ENCODE measurements around the gene TACC3.
"Not testable (repeated sequence)": the region's sequence is repeated elsewhere in the genome, so short reads cannot be mapped to it uniquely, and the experiment has no call there.

TACC3 gene

GRCh38 chr4:1721003-1721665, at the start of gene TACC3, which contains the start of gene TMEM129:
Gene TACC3, plus strand, starts transcription at chr4:1721521. Its CDS starts 1,901 bp downstream, at chr4:1723422.
Gene TMEM129, minus strand, starts transcription at chr4:1721323. Its CDS starts 486 bp downstream, at chr4:1720837.
- peak; percentile 97 for DNase-seq

DNA sequence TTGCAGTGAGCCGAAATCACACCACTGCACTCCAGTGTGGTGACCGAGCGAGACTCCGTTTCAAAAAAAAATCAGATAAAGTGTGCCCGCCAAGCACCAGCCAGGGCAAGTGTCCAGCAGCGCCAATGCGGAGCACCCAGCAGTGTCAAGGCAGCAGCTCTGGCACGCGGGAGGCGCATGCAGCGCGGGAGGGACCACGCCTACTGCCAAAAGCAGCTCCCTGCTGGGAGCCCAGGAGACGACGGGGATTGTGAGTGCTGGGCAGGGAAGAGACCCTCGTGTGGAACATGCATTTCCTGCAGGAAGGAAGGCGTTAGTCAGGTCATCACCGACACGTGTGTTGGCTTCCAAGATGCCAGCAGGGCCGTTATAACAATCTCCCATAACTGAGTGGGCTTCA, 47.6 kb upstream of the TACC3 start:
- no peak for DNase-seq

DNA sequence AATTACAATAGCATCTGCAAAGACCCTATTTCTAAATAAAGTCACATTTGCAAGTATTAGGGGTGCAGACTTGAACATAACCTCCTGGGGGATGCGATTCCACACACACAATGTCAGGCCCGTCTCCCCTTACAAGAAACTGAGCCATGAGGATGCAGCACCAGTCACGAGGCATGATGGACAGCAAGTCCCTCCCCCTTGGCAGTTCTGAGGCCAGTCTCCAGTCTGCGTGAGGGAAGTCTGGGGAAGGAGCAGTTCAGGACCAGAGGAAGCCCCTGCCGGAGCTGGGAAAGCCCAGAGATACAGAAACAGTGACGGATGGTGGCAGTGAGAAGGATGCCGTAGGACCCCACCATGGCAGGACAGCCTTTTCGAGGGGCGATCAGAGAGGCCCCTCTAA, 46.6 kb upstream of the TACC3 start:
- no peak for DNase-seq

- no peak for DNase-seq
These were observed 46.1 kb upstream of the TACC3 start for GRCh38 chr4:1675136-1675801.

DNA sequence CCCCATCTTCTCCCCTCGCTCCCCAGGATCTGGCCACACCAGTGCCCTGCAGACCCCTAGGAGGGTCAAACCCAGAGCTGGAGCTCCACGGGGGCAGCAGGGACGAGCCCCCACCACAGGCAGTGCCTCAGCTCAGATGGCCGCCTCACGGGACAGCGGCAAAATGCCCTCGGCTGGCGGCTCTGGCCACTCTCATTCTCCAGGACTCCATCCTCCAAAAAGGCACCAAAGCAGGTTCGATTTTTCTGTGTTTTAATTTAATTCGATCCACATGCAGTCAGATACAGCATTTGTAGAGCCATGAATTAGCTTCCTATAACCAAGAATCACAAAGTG, 45.6 kb upstream of the TACC3 start:
- no peak for DNase-seq

DNA sequence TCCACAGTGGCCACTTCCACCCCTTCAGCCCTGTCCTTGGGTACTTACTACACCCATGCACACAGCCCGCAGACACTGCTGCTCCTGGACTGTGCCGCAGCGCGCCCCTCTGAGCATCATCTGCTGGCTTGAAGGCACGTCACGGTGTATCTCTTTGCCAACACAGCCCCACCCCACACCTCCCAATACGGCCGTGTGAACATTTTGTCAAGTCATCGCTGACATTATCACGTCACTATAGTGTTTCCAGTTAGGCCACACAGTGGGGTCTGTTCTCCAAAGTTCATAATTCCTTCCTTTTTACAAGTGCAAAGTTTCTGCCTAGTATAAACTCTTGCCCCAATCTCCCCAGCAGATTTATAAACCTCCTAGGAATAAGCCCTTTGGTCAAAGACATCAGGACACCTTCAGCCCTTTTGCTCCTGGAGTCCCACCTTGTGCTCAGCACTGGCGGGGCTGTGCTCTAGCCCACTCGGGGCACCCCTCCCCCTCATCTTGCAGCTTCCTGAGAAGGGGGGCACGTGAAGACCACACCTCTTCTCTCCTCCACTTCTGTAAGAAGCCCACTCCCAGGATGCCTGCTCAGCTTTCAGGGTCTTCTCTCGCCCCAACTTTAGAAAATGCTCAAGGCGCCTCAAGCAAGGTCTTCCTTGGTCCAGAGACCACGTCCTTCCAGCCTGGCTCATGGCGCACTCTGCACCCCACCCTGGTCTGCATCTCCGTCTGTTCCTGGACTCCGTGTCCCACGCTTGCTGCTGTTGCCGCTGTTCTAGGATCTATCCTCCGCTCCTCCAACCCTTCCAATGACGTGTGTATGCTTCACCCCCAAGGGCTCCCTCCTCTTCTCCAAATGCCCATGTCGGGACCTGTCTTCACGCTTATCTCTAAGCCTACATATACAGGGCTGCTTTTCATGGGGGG, 44.5 kb upstream of the TACC3 start:
- DNase-seq: no peak

DNA sequence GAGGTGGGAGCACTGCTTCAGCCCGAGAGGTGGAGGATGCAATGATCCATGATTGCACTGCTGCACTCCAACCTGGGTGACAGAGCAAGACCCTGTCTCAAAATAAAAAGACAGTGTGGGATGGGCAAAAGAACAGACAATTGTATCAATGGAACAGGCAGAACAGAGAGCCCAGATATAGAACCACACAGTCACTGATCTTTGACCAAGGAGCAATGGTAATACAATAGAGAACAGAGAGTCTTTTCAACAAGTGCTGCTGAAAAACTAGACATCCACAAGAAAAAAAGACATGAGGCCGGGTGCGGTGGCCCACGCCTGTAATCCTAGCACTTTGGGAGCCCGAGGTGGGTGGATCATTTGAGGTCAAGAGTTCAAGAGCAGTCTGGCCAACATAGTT, 43.1 kb upstream of the TACC3 start:
- no peak for DNase-seq

GRCh38 chr4:1682860-1683259, 38.5 kb upstream of the TACC3 start:
- no peak for DNase-seq

GRCh38 chr4:1683261-1683735, 38.0 kb upstream of the TACC3 start:
- no peak for DNase-seq

- DNase-seq: peak; percentile 96
These were observed 37.4 kb upstream of the TACC3 start, which contains the start of gene FAM53A for GRCh38 chr4:1683736-1684505. Gene FAM53A, minus strand, starts transcription at chr4:1684313. Its CDS starts 15,572 bp downstream, at chr4:1668741.

DNA sequence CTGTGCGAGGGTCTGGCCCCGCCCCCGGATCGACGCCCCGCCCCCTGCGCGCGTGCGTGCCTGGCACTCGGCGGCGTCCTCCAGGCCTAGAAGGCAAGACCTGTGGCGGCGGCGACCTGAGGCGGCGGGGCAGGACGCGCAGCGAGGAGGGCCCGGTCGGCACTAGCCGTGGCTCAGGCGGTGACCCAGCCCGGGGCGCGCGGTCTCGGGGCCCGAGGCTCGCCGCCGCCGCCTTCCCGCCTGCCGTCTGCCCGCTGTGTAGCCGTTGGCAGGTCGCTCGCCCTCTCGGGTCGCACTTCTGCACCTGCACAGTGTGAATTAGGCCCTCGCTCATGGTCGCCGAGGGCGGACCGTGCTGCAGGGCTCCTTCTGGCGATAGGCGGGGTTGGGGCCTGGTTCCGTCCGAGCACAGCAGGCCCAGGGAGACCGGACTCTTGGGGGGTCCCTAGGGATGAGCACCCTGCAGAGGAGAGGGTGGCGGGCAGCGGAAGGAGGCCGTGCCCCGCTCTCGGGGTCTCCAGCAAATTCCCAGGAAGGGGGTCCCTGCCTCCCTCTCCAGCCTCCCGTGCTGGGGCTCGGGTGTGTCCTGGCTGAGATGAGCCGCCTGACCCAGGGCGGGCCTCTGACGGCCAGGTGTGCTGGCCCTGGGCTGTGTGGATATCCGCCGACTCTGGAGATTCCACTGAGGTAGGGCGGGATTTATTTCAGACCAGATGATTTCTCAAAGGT, 36.7 kb upstream of the TACC3 start:
- DNase-seq: no peak

DNA sequence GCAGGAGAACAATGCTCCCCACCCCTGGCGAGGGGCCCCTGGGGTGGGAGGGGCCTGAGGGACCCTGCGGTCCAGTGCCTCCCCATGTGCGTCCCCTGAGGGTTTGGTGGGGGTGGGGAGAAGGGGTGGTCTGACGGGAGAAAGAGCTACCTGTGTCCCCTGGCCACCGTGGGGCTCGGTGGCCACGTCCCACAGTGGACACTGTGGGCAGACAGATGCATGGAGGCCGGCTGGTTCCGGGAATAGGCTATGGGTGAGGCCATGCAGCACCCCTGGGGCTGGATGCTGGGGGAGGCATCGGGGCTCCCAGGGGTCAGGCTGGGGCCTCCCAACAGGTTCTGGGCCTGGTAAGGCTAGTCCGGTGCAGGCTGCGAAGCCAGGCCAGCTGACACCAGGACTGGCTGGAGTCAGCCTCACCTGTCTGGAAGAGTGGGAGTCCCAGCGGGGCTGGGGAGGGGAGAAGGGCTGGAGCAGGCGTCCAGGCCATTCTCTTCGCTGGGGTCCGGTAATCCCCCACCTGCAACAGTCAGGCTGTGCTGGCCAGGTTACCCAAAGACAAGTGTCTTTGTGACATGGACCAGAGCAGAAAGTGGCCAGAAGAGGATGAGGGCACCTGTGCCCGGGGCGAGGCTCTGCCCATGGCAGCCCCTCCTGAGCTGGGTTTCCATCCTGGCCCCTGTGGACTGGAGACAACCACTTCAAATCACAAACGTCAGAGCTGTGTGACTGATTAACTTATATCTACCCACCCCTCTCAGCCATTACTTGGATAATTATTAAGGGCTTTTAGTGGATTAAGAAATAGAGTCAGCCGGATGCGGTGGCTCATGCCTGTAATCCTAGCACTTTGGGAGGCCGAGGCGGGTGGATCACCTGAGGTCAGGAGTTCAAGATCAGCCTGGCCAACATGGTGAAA, 35.8 kb upstream of the TACC3 start:
- no peak for DNase-seq

DNA sequence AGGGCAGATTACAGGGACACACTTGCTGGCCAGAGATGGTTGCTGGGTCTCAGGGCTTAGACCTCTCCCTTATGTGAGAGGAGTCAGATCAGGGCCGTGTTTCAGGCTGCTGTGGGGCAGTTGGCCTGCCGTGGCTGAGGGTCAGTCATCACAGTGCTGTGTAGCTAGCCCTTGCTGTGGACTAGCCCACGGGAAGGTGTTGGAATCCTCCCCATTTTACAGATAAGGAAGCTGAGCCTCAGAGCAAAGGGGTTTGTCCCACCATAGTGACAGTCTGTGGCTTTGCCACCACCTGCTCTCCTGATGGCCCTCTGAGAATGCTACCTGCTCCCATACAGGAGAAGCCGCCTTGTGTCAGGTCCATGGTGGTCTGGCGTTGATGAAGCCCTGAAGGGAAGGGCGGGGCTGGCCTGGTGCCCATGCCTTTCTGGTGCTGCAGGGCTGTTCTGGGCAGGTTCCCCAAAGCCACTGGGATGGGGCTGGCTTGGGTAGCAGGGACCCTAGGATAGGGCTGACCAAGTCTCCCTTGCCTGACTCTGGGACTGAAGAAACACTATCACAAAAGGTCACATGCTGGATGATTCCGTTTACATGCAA, 34.8 kb upstream of the TACC3 start:
- no peak for DNase-seq

- DNase-seq: no peak
These were observed 30.6 kb upstream of the TACC3 start for GRCh38 chr4:1690698-1691097.

- DNase-seq: no peak
These were observed 29.5 kb upstream of the TACC3 start for GRCh38 chr4:1691737-1692373.

GRCh38 chr4:1693131-1693896, 28.0 kb upstream of the TACC3 start:
- DNase-seq: peak; percentile 92

GRCh38 chr4:1695913-1696312, 25.4 kb upstream of the TACC3 start:
- no peak for DNase-seq

GRCh38 chr4:1701671-1702070, 19.6 kb upstream of the TACC3 start:
- DNase-seq: not testable (repeated sequence)

DNA sequence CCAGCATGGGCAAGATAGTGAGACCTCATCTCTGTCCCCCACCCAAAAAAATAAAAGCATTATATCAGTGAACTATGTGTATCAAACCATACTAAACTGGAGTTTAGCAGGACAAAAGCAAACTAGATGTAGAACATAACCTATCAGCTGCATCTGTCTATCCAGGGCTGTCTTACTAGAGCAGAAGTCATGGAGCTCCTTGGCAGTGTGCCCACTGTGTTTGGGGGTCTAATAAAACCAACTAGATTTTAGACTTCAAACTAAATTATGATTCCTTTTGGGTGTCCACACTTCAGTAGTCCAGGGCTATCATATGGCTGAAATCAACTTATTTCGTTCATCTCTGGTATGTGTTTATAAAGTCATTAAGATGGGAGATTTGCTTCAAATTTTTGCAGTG, 17.5 kb upstream of the TACC3 start:
- DNase-seq: no peak
